PC-3 (cell line): Measurements from ENCODE around the gene PTMS. TPM values are rescaled to one million over a fixed set of nuclear protein-coding genes. Genes with fewer than 3 reads are reported as not detected.
A peak's percentile ranks its signal among the peaks of the same experiment; 100 is the strongest.

Experiments
- ATAC-seq: fragments of 200-7000 bp; cut with Tn5 transposase; 2 replicates; pipeline ENCODE4 v1.9.1; 2020; ENCODE audit warnings: mild to moderate bottlenecking, moderate library complexity
- BruUV-seq: library from RNA; stranded (reverse); fragments of 400-500 nt; replicated peaks from 2 replicates; lab custom pipeline; 2021; lab: Mats Ljungman, UMichigan
- CTCF ChIA-PET: fragments of 300-600 bp; sonication (Branson Sonifier 250); formaldehyde crosslinking; loops from one replicate; lab custom pipeline; 2022; ENCODE audit warnings: antibody characterized with exemption; lab: Charles Lee
- POLR2A ChIA-PET: fragments of 300-600 bp; sonication (Branson Sonifier 250); formaldehyde crosslinking; loops from one replicate; lab custom pipeline; 2022; ENCODE audit warnings: antibody characterized with exemption; ENCODE audit not compliant: unreplicated experiment; lab: Charles Lee
- DNase-seq: peaks from one replicate; pipeline ENCODE4 v3.0.0-alpha.2; 2015
- H2AFZ ChIP-seq: fragments of 300-600 bp; sonication (generic); 2 replicates; pipeline ENCODE4 v1.6.0; 2016; ENCODE audit warnings: antibody characterized with exemption, low read length
- H3F3A ChIP-seq: fragments of 300-600 bp; sonication (generic); one replicate; pipeline ENCODE4 v1.6.0; 2017; ENCODE audit warnings: antibody characterized with exemption, low read length, control low read depth, mild to moderate bottlenecking; ENCODE audit not compliant: unreplicated experiment
- H3K27ac ChIP-seq: fragments of 300-600 bp; sonication (generic); 2 replicates; pipeline ENCODE4 v1.5.1; 2016; ENCODE audit warnings: mild to moderate bottlenecking, low read length
- H3K27me3 ChIP-seq: fragments of 300-600 bp; sonication (generic); 2 replicates; pipeline ENCODE4 v1.6.1; 2016; ENCODE audit warnings: low read length, mixed read lengths
- H3K36me3 ChIP-seq: fragments of 300-600 bp; sonication (generic); 2 replicates; pipeline ENCODE4 v1.6.1; 2016; ENCODE audit warnings: low read depth, mixed run types, low read length, mixed read lengths
- H3K4me1 ChIP-seq: fragments of 300-600 bp; sonication (generic); 2 replicates; pipeline ENCODE4 v1.5.1; 2016; ENCODE audit warnings: low read length; ENCODE audit not compliant: insufficient read depth
- H3K4me2 ChIP-seq: fragments of 300-600 bp; sonication (generic); 2 replicates; pipeline ENCODE4 v1.6.0; 2016; ENCODE audit warnings: low read length
- H3K4me3 ChIP-seq: fragments of 300-600 bp; sonication (generic); 2 replicates; pipeline ENCODE4 v1.5.1; 2016; ENCODE audit warnings: mild to moderate bottlenecking, low read length, mixed read lengths
- H3K79me2 ChIP-seq: fragments of 300-600 bp; sonication (generic); 2 replicates; pipeline ENCODE4 v1.6.1; 2017; ENCODE audit warnings: low read length, mixed read lengths
- H3K9ac ChIP-seq: fragments of 300-600 bp; sonication (generic); 2 replicates; pipeline ENCODE4 v1.6.0; 2016; ENCODE audit warnings: mild to moderate bottlenecking, low read length
- H3K9me2 ChIP-seq: fragments of 300-600 bp; sonication (generic); replicated peaks from 2 replicates; pipeline ENCODE4 v1.6.1; 2016; ENCODE audit warnings: mixed run types, low read length, mixed read lengths
- H3K9me3 ChIP-seq: fragments of 300-600 bp; sonication (generic); 2 replicates; pipeline ENCODE4 v1.6.1; 2016; ENCODE audit warnings: low read length, mixed read lengths
- H4K20me1 ChIP-seq: fragments of 300-600 bp; sonication (generic); 2 replicates; pipeline ENCODE4 v1.6.1; 2016; ENCODE audit warnings: low read length, mixed read lengths
- EZH2 ChIP-seq: fragments of 300-600 bp; sonication (generic); IDR thresholded peaks from one replicate; pipeline ENCODE4 v1.6.1; 2017; ENCODE audit warnings: antibody characterized with exemption, mild to moderate bottlenecking, low read length; ENCODE audit not compliant: unreplicated experiment
- EZH2phosphoT487 ChIP-seq: fragments of 300-600 bp; sonication (generic); IDR thresholded peaks from 2 replicates; pipeline ENCODE4 v1.6.1; 2018; ENCODE audit warnings: mild to moderate bottlenecking, antibody characterized with exemption, low read length, borderline replicate concordance
- intact Hi-C: fragments of 100-400 bp; cut with micrococcal nuclease; formaldehyde crosslinking; loops from 2 replicates; pipeline ENCODE4 v1.9.0; 2023
- total RNA-seq: library from RNA; depleted of rRNA; stranded (reverse); fragments of >200 nt; gene quantifications from 2 replicates; pipeline ENCODE4 v1.2.3, GENCODE V29; 2014
- TF ChIP-seq, protein P1 (sequence below): fragments of 300-600 bp; sonication (generic); conservative IDR thresholded peaks from 2 replicates; pipeline ENCODE4 v1.5.1; 2017; ENCODE audit warnings: antibody characterized with exemption, low read depth, mild to moderate bottlenecking, low read length

PTMS gene
- total RNA-seq, 1 experiment from 2014 or later, result 46.4 TPM

DNA sequence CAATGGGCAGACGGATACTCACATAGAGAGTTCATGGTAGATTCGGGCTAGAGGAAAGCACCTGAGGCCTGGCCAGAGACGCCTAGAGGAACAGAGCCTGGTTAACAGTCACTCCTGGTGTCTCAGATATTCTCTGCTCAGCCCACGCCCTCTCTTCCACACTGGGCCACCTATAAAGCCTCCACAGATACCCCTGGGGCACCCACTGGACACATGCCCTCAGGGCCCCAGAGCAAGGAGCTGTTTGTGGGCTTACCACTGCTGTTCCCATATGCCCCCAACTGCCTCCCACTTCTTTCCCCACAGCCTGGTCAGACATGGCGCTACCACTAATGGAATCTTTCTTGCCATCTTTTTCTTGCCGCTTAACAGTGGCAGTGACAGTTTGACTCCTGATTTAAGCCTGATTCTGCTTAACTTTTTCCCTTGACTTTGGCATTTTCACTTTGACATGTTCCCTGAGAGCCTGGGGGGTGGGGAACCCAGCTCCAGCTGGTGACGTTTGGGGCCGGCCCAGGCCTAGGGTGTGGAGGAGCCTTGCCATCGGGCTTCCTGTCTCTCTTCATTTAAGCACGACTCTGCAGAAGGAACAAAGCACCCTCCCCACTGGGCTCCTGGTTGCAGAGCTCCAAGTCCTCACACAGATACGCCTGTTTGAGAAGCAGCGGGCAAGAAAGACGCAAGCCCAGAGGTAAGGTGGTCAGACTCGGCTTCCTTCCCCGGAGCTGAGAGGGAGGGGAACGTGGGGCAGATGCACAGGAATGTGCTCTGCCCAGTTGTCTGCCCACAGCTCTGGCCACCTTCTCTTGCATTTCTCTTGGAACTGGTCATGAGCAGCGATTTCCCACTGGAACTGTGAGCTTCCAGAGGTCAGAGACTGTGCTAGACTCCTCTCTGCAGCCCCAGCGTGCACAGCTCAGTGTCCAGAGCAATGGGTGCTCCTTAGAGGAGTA lies 23.1 kb downstream of the PTMS start, which contains the start of gene CD4:
Gene CD4, plus strand, starts transcription at position 557 of the 953 bp plus-strand sequence. CDS start 10,611 bp downstream, outside the sequence.
- H3F3A ChIP-seq, result no peaks in the 10 kb centered on the region
- H2AFZ ChIP-seq, result no peak within 1 kb of the TSS

DNA sequence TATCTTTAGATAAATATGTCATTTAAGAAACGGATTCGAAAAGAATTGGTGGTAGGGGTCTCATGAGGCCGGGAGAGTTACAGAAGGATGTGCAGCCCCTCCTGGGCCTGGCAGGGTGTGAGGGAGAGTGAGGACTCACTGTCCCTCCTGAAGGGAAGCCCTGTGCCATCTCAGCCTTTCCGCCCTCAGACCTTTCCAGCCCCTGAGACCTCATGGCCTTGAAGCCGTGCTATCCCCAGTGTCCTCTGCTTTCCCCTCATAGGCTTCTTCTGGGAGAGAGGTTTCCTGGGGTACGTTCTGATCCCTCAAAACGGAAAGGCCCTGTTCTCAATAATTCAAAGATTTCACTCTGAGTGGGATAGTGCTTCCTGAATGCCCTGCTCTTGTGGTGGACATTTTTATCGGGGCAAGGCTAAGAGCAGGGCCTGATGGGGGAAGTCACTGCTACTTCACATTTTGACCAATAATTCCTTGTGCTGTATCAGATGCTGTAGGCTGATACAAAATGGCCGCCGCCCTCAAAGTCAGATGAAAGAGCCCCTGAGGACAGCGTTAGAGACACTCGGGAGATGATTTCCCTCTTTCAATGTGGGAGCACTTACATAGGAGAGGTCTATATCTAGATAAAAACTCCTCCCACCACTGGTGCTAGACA lies 24.5 kb downstream of the PTMS start:
- no peak overlapping the region for H3K27ac ChIP-seq
- no peaks in the 10 kb centered on the region for H3K27me3 ChIP-seq
- H3K4me2 ChIP-seq, result no peak overlapping the region
- ATAC-seq (no peak), DNase-seq (no peak)
- no peaks in the 10 kb centered on the region for H3K36me3 ChIP-seq
- no peaks in the 10 kb centered on the region for H4K20me1 ChIP-seq
- POLR2A ChIA-PET, result no interaction called here
- H3K4me3 ChIP-seq, result no peak overlapping the region
- 0 out of 2 replicates have a peak overlapping the region, but pooled peaks have one; percentile 26 for H2AFZ ChIP-seq
- intact Hi-C loops, result no loop called here
- H3K79me2 ChIP-seq, result no peaks in the 10 kb centered on the region
- no peaks in the 10 kb centered on the region for H3K9me2 ChIP-seq
- no peaks in the 10 kb centered on the region for H3K9me3 ChIP-seq
- H3K9ac ChIP-seq, result no peak overlapping the region
- BruUV-seq, result no TSS peak
- no peaks in the 10 kb centered on the region for H3F3A ChIP-seq
- H3K4me1 ChIP-seq, result no peaks in the 10 kb centered on the region
- CTCF ChIA-PET, result no interaction called here
- TF ChIP-seq EZH2, result no peak
- TF ChIP-seq, protein P1, sequence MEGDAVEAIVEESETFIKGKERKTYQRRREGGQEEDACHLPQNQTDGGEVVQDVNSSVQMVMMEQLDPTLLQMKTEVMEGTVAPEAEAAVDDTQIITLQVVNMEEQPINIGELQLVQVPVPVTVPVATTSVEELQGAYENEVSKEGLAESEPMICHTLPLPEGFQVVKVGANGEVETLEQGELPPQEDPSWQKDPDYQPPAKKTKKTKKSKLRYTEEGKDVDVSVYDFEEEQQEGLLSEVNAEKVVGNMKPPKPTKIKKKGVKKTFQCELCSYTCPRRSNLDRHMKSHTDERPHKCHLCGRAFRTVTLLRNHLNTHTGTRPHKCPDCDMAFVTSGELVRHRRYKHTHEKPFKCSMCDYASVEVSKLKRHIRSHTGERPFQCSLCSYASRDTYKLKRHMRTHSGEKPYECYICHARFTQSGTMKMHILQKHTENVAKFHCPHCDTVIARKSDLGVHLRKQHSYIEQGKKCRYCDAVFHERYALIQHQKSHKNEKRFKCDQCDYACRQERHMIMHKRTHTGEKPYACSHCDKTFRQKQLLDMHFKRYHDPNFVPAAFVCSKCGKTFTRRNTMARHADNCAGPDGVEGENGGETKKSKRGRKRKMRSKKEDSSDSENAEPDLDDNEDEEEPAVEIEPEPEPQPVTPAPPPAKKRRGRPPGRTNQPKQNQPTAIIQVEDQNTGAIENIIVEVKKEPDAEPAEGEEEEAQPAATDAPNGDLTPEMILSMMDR, result no peak
- no peak for TF ChIP-seq EZH2phosphoT487

More for the DNA sequence above, 23.1 kb downstream of the PTMS start, which contains the start of gene CD4:
- Histone ChIP-seq H3K4me1 (no peaks in the 10 kb centered on the region), H3K27me3 (no peaks in the 10 kb centered on the region), H3K4me3 (no peak within 1 kb of the TSS), H3K4me2 (no peak within 1 kb of the TSS), H3K9ac (no peak within 1 kb of the TSS), H3K36me3 (no peaks in the 10 kb centered on the region), H3K9me2 (no peaks in the 10 kb centered on the region), H3K27ac (no peak within 1 kb of the TSS), H3K9me3 (no peaks in the 10 kb centered on the region), H4K20me1 (no peaks in the 10 kb centered on the region), H3K79me2 (no peaks in the 10 kb centered on the region)
- no peak for ATAC-seq
- DNase-seq, result no peak
- TF ChIP-seq EZH2 (no peak), EZH2phosphoT487 (no peak)
- TF ChIP-seq, protein P1, result no peak
- intact Hi-C loops, result no loop called here
- CTCF ChIA-PET, result no interaction called here
- BruUV-seq, result no TSS peak
- POLR2A ChIA-PET, result no interaction called here
